GM12878 (cell line): ENCODE data around the gene DIP2B. TPM values are rescaled to one million over a fixed set of nuclear protein-coding genes. Genes with fewer than 3 reads are reported as not detected.
A peak's percentile ranks its signal among the peaks of the same experiment; 100 is the strongest.

Source experiments
- ATAC-seq: fragments of 200-7000 bp; cut with Tn5 transposase; 3 replicates; pipeline ENCODE4 v1.9.1; 2020; ENCODE audit warnings: mild to moderate bottlenecking, moderate library complexity
- BruUV-seq: library from RNA; stranded (reverse); fragments of 400-500 nt; replicated peaks from 2 replicates; lab custom pipeline; 2021; lab: Mats Ljungman, UMichigan
- CTCF ChIA-PET: fragments of 300-600 bp; sonication (Branson Sonifier 250); formaldehyde crosslinking; extraction: SDS; loops from one replicate; lab custom pipeline; 2021; ENCODE audit warnings: inconsistent platforms; lab: Yijun Ruan, JAX
- POLR2A ChIA-PET: fragments of 350-600 bp; formaldehyde crosslinking; extraction: SDS; loops from one replicate; lab custom pipeline; 2021; ENCODE audit warnings: inconsistent platforms; lab: Charles Lee
- RAD21 ChIA-PET: fragments of 300-600 bp; sonication (Branson Sonifier 250); formaldehyde crosslinking; loops from one replicate; lab custom pipeline; 2023; ENCODE audit warnings: antibody characterized with exemption; ENCODE audit not compliant: unreplicated experiment; lab: Charles Lee
- SMC1A ChIA-PET: fragments of 300-600 bp; sonication (Branson Sonifier 250); formaldehyde crosslinking; loops from one replicate; lab custom pipeline; 2023; ENCODE audit not compliant: unreplicated experiment, uncharacterized antibody; lab: Charles Lee
- DNase-seq: peaks from one replicate; pipeline ENCODE4 v3.0.0-alpha.2; 2011; ENCODE audit warnings: low read depth, low spot score
- FAIRE-seq: peaks from 3 replicates; lab custom pipeline; 2011; peaks lifted over from hg19 to GRCh38; lab: Jason Lieb, UNC
- H2AFZ ChIP-seq: 2 replicates; pipeline ENCODE4 v1.6.0; 2011; ENCODE audit warnings: low read depth, low read length, control low read depth; ENCODE audit not compliant: control insufficient read depth
- H3K27ac ChIP-seq: 2 replicates; pipeline ENCODE4 v1.5.1; 2011; ENCODE audit warnings: control low read depth; ENCODE audit not compliant: control insufficient read depth, insufficient read depth
- H3K27me3 ChIP-seq, 2 experiments: replicated peaks in 1 of 2; 2 replicates each; pipeline versions ENCODE4 v1.6.0 to v1.6.1; 2011; ENCODE audit warnings: low read length in 1 of 2; ENCODE audit not compliant: control insufficient read depth in 2 of 2, insufficient read depth in 2 of 2
- H3K36me3 ChIP-seq, 2 experiments: 2 replicates each; pipeline ENCODE4 v1.5.1; 2011; ENCODE audit warnings: low read length in 1 of 2; ENCODE audit not compliant: control insufficient read depth in 2 of 2, insufficient read depth in 2 of 2
- H3K4me1 ChIP-seq: 2 replicates; pipeline ENCODE4 v1.6.1; 2011; ENCODE audit warnings: mild to moderate bottlenecking, low read length, moderate library complexity, mixed read lengths; ENCODE audit not compliant: control insufficient read depth, insufficient read depth
- H3K4me2 ChIP-seq: 2 replicates; pipeline ENCODE4 v1.6.0; 2011; ENCODE audit warnings: control low read depth; ENCODE audit not compliant: control insufficient read depth, insufficient read depth
- H3K4me3 ChIP-seq: fragments of 200-600 bp; sonication (generic); 2 replicates; pipeline ENCODE4 v1.5.1; 2016
- H3K79me2 ChIP-seq: 2 replicates; pipeline ENCODE4 v1.6.0; 2011; ENCODE audit warnings: low read length; ENCODE audit not compliant: control insufficient read depth, insufficient read depth
- H3K9ac ChIP-seq: 2 replicates; pipeline ENCODE4 v1.8.0; 2011; ENCODE audit warnings: low read length, control low read depth, mixed read lengths; ENCODE audit not compliant: control insufficient read depth, insufficient read depth
- H3K9me3 ChIP-seq: replicated peaks from 3 replicates; pipeline ENCODE4 v1.5.1; 2011; ENCODE audit warnings: mild to moderate bottlenecking, low read length; ENCODE audit not compliant: control insufficient read depth, insufficient read depth
- H4K20me1 ChIP-seq: 2 replicates; pipeline ENCODE4 v1.6.0; 2011; ENCODE audit not compliant: control insufficient read depth, insufficient read depth
- RUNX3 ChIP-seq: IDR thresholded peaks from 2 replicates; pipeline ENCODE4 v1.6.1; 2012; ENCODE audit warnings: low read length, inconsistent platforms
- SMAD5 ChIP-seq: IDR thresholded peaks from 2 replicates; pipeline ENCODE4 v1.6.1; 2016; ENCODE audit warnings: antibody characterized with exemption, low read depth
- TCF3 ChIP-seq: IDR thresholded peaks from 2 replicates; pipeline ENCODE4 v1.6.1; 2012; ENCODE audit warnings: low read depth, mild to moderate bottlenecking, low read length, borderline replicate concordance; ENCODE audit not compliant: insufficient read depth
- ZNF24 ChIP-seq: fragments of 450-650 bp; IDR thresholded peaks from 2 replicates; pipeline ENCODE4 v1.6.1; 2017; ENCODE audit warnings: antibody characterized with exemption, mild to moderate bottlenecking
- WGBS: methylation state at CpG from one replicate; pipeline ENCODE4 v1.1.6; 2016; ENCODE audit warnings: low lambda C conversion rate; ENCODE audit not compliant: insufficient replicate concordance, insufficient coverage; ENCODE audit errors: missing lambda C conversion rate; 5-methylcytosine and 5-hydroxymethylcytosine counted together
- in situ Hi-C: fragments of 300-500 bp; cut with MboI; formaldehyde crosslinking; loops from 9 replicates; pipeline ENCODE4 v1.14.3; 2018; ENCODE audit warnings: mixed read lengths
- intact Hi-C: fragments of 100-400 bp; cut with micrococcal nuclease; formaldehyde crosslinking; loops from one replicate; pipeline ENCODE4 v1.14.2; 2022; ENCODE audit not compliant: unreplicated experiment
- polyA plus RNA-seq, 11 experiments: library from polyadenylated mRNA; depleted of rRNA in 4 of 11; unstranded in 6 of 11; stranded (reverse) in 5 of 11; fragments of >200 nt; fragmentation: Nextera tagmentation in 4 of 11; fragmentation: Illumina TruSeq in 1 of 11; extraction: Ambion mirVana in 4 of 11; extraction: Trizol in 1 of 11; gene quantifications; 1 replicate in 1 of 11; 2 replicates in 10 of 11; pipeline versions ENCODE4 v1.2.1 to v1.2.3, GENCODE V29; 2011 to 2016; ENCODE audit warnings: inconsistent platforms in 2 of 11, missing spikeins in 2 of 11, low read depth in 1 of 11
- total RNA-seq, 4 experiments: library from RNA; depleted of rRNA in 3 of 4; stranded (reverse); fragments of >200 nt in 3 of 4; fragmentation: Illumina TruSeq in 1 of 4; extraction: Trizol in 1 of 4; gene quantifications; 2 replicates each; pipeline versions ENCODE4 v1.2.1 to v1.2.3, GENCODE V29; 2013 to 2021
- TF ChIP-seq, protein P1 (sequence below): fragments of 450-650 bp; IDR thresholded peaks from 2 replicates; pipeline ENCODE4 v1.6.1; 2016; ENCODE audit warnings: mild to moderate bottlenecking
- TF ChIP-seq, protein P2 (sequence below): fragments of 450-650 bp; IDR thresholded peaks from 2 replicates; pipeline ENCODE4 v1.6.1; 2018; ENCODE audit warnings: mild to moderate bottlenecking, low read depth, moderate library complexity; ENCODE audit not compliant: partially characterized antibody

The DIP2B gene
- total and polyA plus RNA-seq, 10 of the 15 experiments (the other 5 are each of a cell fraction or from before 2014, with no cell fraction given) = 4.5 to 30.0 (median 18.6) TPM

DNA sequence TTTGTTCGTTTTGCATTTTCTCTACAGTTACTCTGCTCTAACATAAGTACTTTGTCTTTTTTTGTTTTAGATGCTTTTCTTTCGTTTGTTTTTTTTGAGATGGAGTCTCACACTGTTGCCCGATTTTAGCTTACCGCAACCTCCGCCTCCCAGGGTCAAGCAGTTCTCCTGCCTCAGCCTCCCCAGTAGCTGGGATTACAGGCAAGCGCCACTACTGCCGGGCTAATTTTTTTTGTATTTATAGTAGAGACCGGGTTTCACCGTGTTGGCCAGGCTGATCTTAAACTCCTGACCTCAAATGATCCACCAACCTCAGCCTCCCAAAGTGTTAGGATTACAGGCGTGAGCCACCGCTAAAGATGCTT is 2.7 kb downstream of the DIP2B start:
- Histone ChIP-seq H3K27me3 (no peaks in the 10 kb centered on the region), H3K4me3 (peak overlapping the region; percentile 96), H3K79me2 (peaks cover 72% of the 10 kb centered on the region), H3K4me2 (peak overlapping the region; percentile 88), H3K9ac (peak overlapping the region; percentile 95; the same call in 1 of the 2 replicates), H3K9me3 (no peaks in the 10 kb centered on the region), H3K27ac (no peak overlapping the region), H3K4me1 (peaks cover 22% of the 10 kb centered on the region), H2AFZ (no peak overlapping the region), H4K20me1 (no peaks in the 10 kb centered on the region), H3K36me3 (no peaks in the 10 kb centered on the region)
- ChIA-PET RAD21 (interaction anchor here (1.0 to 8.6 kb wide), 19 partner anchors 8 to 257 kb away, joined by 3 to 179 read pairs (median 14); partner anchors contain the start of gene ATF1), CTCF (interaction anchor here (0.9 to 8.7 kb wide), 18 partner anchors 11 to 296 kb away, joined by 3 to 181 read pairs (median 5); no protein-coding TSS in a partner anchor), POLR2A (interaction anchor here (0.8 to 6.4 kb wide), 10 partner anchors 9 to 396 kb away, joined by 3 to 58 read pairs (median 6); partner anchors contain the start of gene COX14), SMC1A (interaction anchor here (0.7 to 12.5 kb wide), 25 partner anchors 8 to 258 kb away, joined by 3 to 227 read pairs (median 15); no protein-coding TSS in a partner anchor)
- WGBS = 75% methylated on average over 11 of the region's 11 CpGs
- TF ChIP-seq, protein P1, sequence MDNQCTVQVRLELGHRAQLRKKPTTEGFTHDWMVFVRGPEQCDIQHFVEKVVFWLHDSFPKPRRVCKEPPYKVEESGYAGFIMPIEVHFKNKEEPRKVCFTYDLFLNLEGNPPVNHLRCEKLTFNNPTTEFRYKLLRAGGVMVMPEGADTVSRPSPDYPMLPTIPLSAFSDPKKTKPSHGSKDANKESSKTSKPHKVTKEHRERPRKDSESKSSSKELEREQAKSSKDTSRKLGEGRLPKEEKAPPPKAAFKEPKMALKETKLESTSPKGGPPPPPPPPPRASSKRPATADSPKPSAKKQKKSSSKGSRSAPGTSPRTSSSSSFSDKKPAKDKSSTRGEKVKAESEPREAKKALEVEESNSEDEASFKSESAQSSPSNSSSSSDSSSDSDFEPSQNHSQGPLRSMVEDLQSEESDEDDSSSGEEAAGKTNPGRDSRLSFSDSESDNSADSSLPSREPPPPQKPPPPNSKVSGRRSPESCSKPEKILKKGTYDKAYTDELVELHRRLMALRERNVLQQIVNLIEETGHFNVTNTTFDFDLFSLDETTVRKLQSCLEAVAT = peak; percentile 89
- TF ChIP-seq SMAD5 = no peak
- in situ Hi-C loops (loop anchor here (5.0 kb wide), 1 partner anchor 130 kb away; no protein-coding TSS in a partner anchor), intact Hi-C loops (loop anchor here (5.0 kb wide), 1 partner anchor 35 kb away; no protein-coding TSS in a partner anchor)
- no peak for FAIRE-seq
- no TSS peak for BruUV-seq
- ATAC-seq = no peak
- DNase-seq = no peak

DNA sequence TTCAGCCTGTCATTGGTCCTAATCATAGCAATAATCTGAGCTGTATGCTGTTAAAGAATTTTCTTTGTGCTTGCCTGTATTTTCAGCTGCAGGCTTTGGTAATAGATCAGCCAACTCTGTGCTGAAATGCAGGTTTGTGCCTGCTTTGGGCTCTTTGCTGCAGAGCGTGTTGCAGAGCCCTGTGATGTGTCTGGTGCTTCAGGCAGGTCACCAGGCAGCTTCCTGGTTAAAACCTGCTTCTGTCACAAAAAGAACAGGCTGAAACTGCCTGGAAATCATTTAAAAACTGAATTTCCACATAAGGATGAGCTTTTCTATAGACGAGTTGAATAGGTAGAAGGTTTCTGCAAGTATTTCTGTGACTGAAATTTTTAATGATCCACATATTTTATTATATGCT is 3.1 kb downstream of the DIP2B start:
- H3K4me2 ChIP-seq = peak overlapping the region; percentile 88
- ChIA-PET SMC1A (interaction anchor here (0.6 to 12.5 kb wide), 26 partner anchors 11 to 763 kb away, joined by 3 to 227 read pairs (median 10); partner anchors contain the start of gene ATF1), POLR2A (interaction anchor here (0.7 to 6.4 kb wide), 12 partner anchors 11 to 396 kb away, joined by 3 to 58 read pairs (median 6); partner anchors contain the start of gene COX14), RAD21 (interaction anchor here (0.9 to 8.6 kb wide), 20 partner anchors 8 to 518 kb away, joined by 3 to 179 read pairs (median 11); partner anchors contain the start of genes ATF1 and SLC11A2), CTCF (interaction anchor here (0.5 to 8.7 kb wide), 17 partner anchors 11 to 574 kb away, joined by 3 to 181 read pairs (median 5); no protein-coding TSS in a partner anchor)
- peak overlapping the region; percentile 96 for H3K4me3 ChIP-seq
- no peaks in the 10 kb centered on the region for H3K9me3 ChIP-seq
- peaks cover 22% of the 10 kb centered on the region for H3K4me1 ChIP-seq
- peaks cover 76% of the 10 kb centered on the region for H3K79me2 ChIP-seq
- in situ Hi-C loops = loop anchor here (5.0 kb wide), 1 partner anchor 129 kb away; no protein-coding TSS in a partner anchor
- ATAC-seq (peak; percentile 21), DNase-seq (no peak), FAIRE-seq (no peak)
- no peak overlapping the region for H2AFZ ChIP-seq
- no peak overlapping the region for H3K27ac ChIP-seq
- H3K27me3 ChIP-seq = no peaks in the 10 kb centered on the region
- H3K9ac ChIP-seq = peak overlapping the region; percentile 30
- no peaks in the 10 kb centered on the region for H3K36me3 ChIP-seq
- WGBS = 19% methylated on average over 2 of the region's 2 CpGs
- intact Hi-C loops = loop anchor here (5.0 kb wide), 1 partner anchor 34 kb away; no protein-coding TSS in a partner anchor
- BruUV-seq = no TSS peak
- no peaks in the 10 kb centered on the region for H4K20me1 ChIP-seq
- TF ChIP-seq TCF3 (no peak), RUNX3 (no peak), ZNF24 (no peak), SMAD5 (no peak)
- TF ChIP-seq, protein P2, sequence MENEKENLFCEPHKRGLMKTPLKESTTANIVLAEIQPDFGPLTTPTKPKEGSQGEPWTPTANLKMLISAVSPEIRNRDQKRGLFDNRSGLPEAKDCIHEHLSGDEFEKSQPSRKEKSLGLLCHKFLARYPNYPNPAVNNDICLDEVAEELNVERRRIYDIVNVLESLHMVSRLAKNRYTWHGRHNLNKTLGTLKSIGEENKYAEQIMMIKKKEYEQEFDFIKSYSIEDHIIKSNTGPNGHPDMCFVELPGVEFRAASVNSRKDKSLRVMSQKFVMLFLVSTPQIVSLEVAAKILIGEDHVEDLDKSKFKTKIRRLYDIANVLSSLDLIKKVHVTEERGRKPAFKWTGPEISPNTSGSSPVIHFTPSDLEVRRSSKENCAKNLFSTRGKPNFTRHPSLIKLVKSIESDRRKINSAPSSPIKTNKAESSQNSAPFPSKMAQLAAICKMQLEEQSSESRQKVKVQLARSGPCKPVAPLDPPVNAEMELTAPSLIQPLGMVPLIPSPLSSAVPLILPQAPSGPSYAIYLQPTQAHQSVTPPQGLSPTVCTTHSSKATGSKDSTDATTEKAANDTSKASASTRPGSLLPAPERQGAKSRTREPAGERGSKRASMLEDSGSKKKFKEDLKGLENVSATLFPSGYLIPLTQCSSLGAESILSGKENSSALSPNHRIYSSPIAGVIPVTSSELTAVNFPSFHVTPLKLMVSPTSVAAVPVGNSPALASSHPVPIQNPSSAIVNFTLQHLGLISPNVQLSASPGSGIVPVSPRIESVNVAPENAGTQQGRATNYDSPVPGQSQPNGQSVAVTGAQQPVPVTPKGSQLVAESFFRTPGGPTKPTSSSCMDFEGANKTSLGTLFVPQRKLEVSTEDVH = no peak
